ENCODE data around the gene SPEG. TPM values are rescaled to one million over a fixed set of nuclear protein-coding genes. Genes with fewer than 3 reads are reported as not detected.

SPEG gene
- total RNA-seq, 1 donor from 2014 or later: 5.6 TPM

GRCh38 chr2:219422952-219423534 lies 11.6 kb upstream of the SPEG start:
- peaks cover 21% of the 10 kb centered on the region for H3K27me3 ChIP-seq
- no peaks in the 10 kb centered on the region for H3K4me1 ChIP-seq
- no peak overlapping the region for H3K4me3 ChIP-seq
- ATAC-seq: no peak
- TF ChIP-seq CTCF (IDR thresholded peaks at IDR 0.05): no peak
- no peaks in the 10 kb centered on the region for H3K36me3 ChIP-seq
- no peaks in the 10 kb centered on the region for H3K9me3 ChIP-seq
- H3K27ac ChIP-seq: no peak overlapping the region
- no peak for DNase-seq
- intact Hi-C loops (cut with DNase I): no loop called here

- Histone ChIP-seq H3K4me3 (no peak overlapping the region), H3K27ac (no peak overlapping the region), H3K4me1 (no peaks in the 10 kb centered on the region), H3K27me3 (peaks cover 13% of the 10 kb centered on the region), H3K9me3 (no peaks in the 10 kb centered on the region), H3K36me3 (no peaks in the 10 kb centered on the region)
- no peak for TF ChIP-seq CTCF (IDR thresholded peaks at IDR 0.05)
- DNase-seq (no peak), ATAC-seq (no peak)
- intact Hi-C loops (cut with DNase I): no loop called here
Measured at GRCh38 chr2:219423652-219424377, 10.8 kb upstream of the SPEG start.

GRCh38 chr2:219425238-219426067 lies 9.2 kb upstream of the SPEG start:
- ATAC-seq: peak; percentile 6
- Histone ChIP-seq H3K27me3 (peaks cover 7% of the 10 kb centered on the region), H3K27ac (no peak overlapping the region), H3K9me3 (no peaks in the 10 kb centered on the region), H3K36me3 (no peaks in the 10 kb centered on the region), H3K4me1 (no peaks in the 10 kb centered on the region), H3K4me3 (no peak overlapping the region)
- DNase-seq: no peak
- intact Hi-C loops (cut with DNase I): no loop called here
- TF ChIP-seq CTCF (IDR thresholded peaks at IDR 0.05): no peak

- DNase-seq (no peak), ATAC-seq (peak; percentile 10)
- intact Hi-C loops (cut with DNase I): no loop called here
- Histone ChIP-seq H3K4me3 (no peak overlapping the region), H3K9me3 (no peaks in the 10 kb centered on the region), H3K4me1 (no peaks in the 10 kb centered on the region), H3K27me3 (peaks cover 7% of the 10 kb centered on the region), H3K27ac (no peak overlapping the region), H3K36me3 (no peaks in the 10 kb centered on the region)
- no peak for TF ChIP-seq CTCF (IDR thresholded peaks at IDR 0.05)
Measured at GRCh38 chr2:219426068-219426443, 8.6 kb upstream of the SPEG start.

- Histone ChIP-seq H3K4me1 (no peaks in the 10 kb centered on the region), H3K9me3 (no peaks in the 10 kb centered on the region), H3K36me3 (no peaks in the 10 kb centered on the region), H3K27ac (no peak overlapping the region), H3K27me3 (peaks cover 7% of the 10 kb centered on the region), H3K4me3 (no peak overlapping the region)
- no peak for TF ChIP-seq CTCF (IDR thresholded peaks at IDR 0.05)
- DNase-seq (no peak), ATAC-seq (no peak)
- intact Hi-C loops (cut with DNase I): no loop called here
Measured at GRCh38 chr2:219426534-219427136, 8.0 kb upstream of the SPEG start.
